HG03039 (cell line): ENCODE results near the gene TMEM179B.
A peak's percentile ranks its signal among the peaks of the same experiment; 100 is the strongest.
"Not testable (repeated sequence)": the region's sequence is repeated elsewhere in the genome, so short reads cannot be mapped to it uniquely, and the experiment has no call there.

ENCODE experiments used
- ATAC-seq: cut with Tn5 transposase; IDR thresholded peaks from one replicate; pipeline ENCODE4 v1.9.1; 2021; ENCODE audit warnings: mild to moderate bottlenecking, moderate library complexity; ENCODE audit not compliant: unreplicated experiment

The TMEM179B gene, protein sequence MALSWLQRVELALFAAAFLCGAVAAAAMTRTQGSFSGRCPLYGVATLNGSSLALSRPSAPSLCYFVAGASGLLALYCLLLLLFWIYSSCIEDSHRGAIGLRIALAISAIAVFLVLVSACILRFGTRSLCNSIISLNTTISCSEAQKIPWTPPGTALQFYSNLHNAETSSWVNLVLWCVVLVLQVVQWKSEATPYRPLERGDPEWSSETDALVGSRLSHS

GRCh38 chr11:62787005-62787759 is at the start of gene TMEM179B:
TSS of gene TMEM179B (plus strand) at chr11:62787402. CDS start at chr11:62787432, 30 bp downstream.
- ATAC-seq, result peak; percentile 64

- ATAC-seq, result no peak
Observed at GRCh38 chr11:62747475-62748160, 39.6 kb upstream of the TMEM179B start.

DNA sequence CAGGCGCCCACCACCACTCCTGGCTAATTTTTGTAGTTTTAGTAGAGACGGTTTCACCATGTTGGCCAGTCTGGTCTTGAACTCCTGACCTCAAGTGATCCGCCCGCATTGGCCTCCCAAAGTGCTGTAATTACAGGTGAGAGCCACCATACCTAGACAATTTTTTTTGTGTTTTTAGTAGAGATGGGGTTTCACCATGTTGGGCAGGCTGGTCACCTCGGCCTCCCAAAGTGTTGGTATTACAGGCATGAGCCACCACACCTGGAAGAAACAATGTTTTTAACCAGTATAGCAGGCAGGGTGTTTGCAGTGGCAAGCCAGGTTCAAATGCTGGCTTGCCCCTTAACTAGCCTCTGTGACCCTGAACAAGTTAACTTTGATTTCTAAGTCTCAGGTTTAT is 37.3 kb upstream of the TMEM179B start:
- ATAC-seq, result not testable (repeated sequence)

DNA sequence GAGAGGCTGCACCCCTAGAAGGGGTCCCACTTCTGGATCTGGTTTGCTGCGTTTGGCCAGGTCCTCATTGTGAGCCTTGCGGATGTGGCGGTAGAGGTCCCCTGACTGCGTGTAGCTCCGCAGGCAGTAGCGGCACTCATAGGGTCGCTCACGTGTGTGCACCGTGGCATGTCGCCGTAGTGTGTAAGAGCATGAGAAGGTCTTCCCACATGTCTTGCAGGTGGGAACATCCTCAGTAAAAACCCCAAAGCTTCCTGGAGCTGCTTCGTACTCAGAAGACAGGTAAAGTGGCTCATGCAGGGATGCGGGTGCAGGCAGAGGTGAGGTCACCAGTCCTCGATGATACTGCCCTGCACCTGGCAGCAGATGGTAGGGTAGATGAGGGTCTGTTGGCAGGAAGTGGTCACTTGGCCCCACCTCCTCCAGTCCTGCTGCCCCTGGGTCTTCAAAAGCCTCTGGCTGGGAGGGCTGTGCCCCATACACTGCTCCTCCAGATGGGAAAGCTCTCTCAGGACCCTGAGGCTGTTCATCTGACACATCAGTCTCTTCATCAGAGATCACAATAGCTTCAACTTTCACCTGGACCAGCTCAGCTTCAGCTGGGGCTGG is 34.9 kb upstream of the TMEM179B start:
- no peak for ATAC-seq

GRCh38 chr11:62752994-62753735 is 34.0 kb upstream of the TMEM179B start:
- ATAC-seq, result no peak

- peak; percentile 94 for ATAC-seq
Observed at GRCh38 chr11:62753736-62754603, 33.2 kb upstream of the TMEM179B start, which contains the start of gene ZBTB3. TSS of gene ZBTB3 (minus strand) at chr11:62754160. CDS start at chr11:62753664, 496 bp downstream.

GRCh38 chr11:62755086-62755615 is 32.1 kb upstream of the TMEM179B start:
- ATAC-seq, result no peak

DNA sequence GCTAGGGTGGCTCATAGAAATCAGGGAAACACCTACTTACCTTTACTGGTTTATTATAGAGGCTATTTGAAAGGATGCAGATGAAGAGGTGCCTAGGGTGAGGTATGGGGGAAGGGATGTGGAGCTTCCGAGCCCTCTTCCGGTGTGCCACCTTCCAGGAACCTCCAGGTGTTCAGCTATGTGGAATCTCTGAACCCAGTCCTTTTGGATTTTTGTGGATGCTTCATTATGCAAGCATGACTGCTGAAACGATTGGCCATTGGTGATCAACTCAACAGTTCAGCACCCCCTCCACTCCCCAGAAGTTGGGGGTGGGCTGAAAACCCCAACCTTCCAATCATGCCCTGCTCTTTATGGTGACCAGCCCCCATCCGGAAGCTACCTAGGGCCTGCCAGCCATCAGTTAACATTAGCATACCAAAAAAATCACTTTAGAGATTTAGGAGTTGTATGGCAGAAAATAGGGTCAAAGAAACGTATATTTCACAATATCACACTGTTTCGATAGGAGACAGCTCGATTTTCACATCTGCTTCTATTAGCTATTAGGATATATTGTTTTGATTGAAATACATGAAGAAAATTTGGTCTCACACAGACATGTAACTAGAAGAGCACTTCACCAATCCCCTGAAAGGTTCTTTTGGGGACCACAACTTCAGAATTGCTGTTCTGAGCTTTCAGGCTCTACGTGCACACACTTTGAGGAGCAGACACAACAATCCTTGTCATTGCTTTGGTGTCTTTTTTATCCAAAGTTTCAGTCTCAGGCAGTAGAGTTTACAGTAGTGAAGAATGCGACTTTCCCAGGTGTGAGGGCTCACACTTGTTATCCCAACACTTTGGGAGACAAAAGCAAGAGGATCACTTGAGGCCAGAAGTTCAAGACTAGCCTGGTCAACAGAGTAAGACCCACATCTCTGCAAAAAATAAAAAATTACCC is 29.1 kb upstream of the TMEM179B start:
- ATAC-seq, result no peak

DNA sequence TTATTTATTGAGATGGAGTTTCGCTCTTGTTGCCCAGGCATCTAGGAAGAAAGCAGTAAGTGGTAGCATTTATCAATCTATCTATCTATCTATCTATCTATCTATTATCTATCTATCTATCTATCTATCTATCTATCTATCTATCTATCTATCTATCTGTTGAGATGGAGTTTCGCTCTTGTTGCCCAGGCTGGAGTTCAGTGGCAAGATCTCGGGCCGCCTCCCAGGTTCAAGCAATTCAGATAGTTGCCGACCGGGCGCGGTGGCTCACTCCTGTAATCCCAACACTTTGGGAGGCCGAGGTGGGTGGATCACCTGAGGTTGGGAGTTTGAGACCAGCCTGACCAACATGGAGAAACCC is 26.4 kb upstream of the TMEM179B start:
- ATAC-seq, result not testable (repeated sequence)

DNA sequence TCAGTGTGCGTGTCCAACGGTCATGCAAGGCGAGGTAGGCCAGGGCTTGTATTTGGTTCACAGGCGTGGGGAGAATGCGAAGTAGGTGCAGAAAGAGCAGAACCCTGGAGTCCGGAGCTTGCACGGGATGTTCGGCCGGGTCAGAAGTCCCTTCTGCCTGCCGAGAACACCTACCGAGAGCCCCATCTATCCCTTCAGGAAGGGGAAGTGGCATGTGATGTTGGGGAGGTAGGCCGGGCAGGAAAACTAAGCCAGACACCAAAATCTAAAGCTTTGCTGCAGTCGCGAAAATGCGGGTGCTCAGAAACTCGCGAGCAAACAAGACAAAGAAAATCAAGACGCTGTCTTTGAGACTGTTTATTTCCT is 16.4 kb upstream of the TMEM179B start:
- no peak for ATAC-seq

GRCh38 chr11:62771144-62772021 is 15.8 kb upstream of the TMEM179B start, which contains the start of gene TAF6L:
TSS of gene TAF6L (plus strand) at chr11:62771396. CDS start at chr11:62775784, 4,388 bp downstream.
- ATAC-seq, result peak; percentile 75

DNA sequence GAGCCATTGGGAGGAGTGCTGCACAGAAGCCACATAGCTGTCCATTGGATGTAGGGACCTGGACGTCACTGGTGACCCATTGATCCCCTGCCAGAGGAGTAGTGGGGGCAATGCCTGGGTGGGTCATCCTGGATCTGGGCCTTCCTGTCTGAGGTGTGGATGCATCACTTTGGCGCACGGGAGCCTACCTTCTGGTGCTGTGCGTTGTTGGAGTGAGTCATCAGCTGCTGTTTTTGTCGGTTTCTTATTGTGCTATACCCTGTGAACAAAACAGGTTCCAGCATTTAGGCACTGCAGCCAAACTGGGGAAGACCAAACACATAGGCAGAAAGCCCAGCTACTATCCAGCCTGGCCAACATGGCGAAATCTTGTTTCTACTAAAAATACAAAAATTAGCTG is 12.8 kb upstream of the TMEM179B start:
- ATAC-seq, result no peak

GRCh38 chr11:62775646-62776045 is 11.6 kb upstream of the TMEM179B start:
- no peak for ATAC-seq

DNA sequence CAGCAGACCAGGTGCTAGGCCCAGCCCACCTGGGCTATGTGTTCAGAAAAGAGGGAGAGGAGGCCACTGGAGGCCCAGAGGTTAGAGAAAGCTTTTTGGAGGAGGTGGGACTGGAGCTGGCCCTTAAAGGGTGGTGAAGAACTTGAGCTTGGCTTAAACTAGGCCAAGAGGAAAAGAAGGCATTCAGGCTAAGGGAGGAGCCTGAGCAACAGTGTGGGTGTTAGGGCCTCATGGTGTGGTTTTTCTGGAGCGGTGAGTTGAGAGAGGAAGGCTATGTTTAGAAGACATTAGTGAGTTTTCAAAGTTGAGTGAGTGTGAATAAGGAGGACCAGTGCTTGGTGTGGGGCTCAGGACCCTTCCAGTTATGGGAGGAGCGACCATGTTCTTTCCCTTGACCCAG is 9.8 kb upstream of the TMEM179B start:
- ATAC-seq, result no peak

- ATAC-seq, result no peak
Observed at GRCh38 chr11:62778441-62778840, 8.8 kb upstream of the TMEM179B start.

DNA sequence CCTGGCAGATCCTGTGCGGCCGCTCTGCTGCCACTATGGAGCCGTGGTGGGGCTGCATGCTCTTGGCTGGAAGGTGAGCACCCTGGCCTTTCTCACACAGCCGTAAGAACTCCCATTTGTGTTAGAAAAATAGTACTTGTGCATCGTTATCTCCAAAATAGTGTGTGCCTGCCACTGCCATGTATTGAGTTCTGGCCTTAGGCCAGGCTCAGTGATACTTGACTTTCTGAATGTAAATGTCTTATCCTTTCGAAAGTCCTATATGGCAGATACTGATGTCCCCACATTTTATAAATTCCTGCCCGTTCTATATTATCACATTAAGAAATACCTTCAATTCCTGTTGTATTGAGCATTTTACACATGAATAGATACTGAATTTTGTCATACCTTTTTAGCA is 4.4 kb upstream of the TMEM179B start:
- ATAC-seq, result no peak

- ATAC-seq, result peak; percentile 46
Observed at GRCh38 chr11:62786318-62787004, 741 bp upstream of the TMEM179B start.
